Suprapubic skin (tissue), 4 donors: ENCODE results near the gene FAT4.

Source experiments
- CTCF ChIP-seq, 2 donors: fragments of 200-600 bp in 1 of 2; fragments of 450-650 bp in 1 of 2; sonication (generic) in 1 of 2; IDR thresholded peaks; one replicate each; pipeline ENCODE4 v1.5.1; 2016 to 2019; ENCODE audit warnings: antibody characterized with exemption in 2 of 2, mild to moderate bottlenecking in 1 of 2, moderate library complexity in 1 of 2
- POLR2A ChIP-seq, 2 donors: fragments of 450-650 bp; IDR thresholded peaks; one replicate each; pipeline ENCODE4 v1.6.1; 2017; ENCODE audit warnings: antibody characterized with exemption in 2 of 2, mild to moderate bottlenecking in 2 of 2, moderate library complexity in 2 of 2
- POLR2AphosphoS5 ChIP-seq, 3 donors: sonication (generic); formaldehyde crosslinking; IDR thresholded peaks; one replicate each; pipeline ENCODE4 v1.6.1; 2017; ENCODE audit warnings: antibody characterized with exemption in 3 of 3

GRCh38 chr4:125355791-125356190 is 41.0 kb downstream of the FAT4 start:
- TF ChIP-seq POLR2AphosphoS5 (IDR thresholded peaks at IDR 0.05) (no peak), CTCF (IDR thresholded peaks at IDR 0.05) (no peak), POLR2A (IDR thresholded peaks at IDR 0.05) (no peak)
